WTC11 (cell line): Measurements from ENCODE around the gene TMEFF2.

Experiments used
- CBFB ChIP-seq: sonication (generic); formaldehyde crosslinking; IDR thresholded peaks from 2 replicates; pipeline ENCODE4 v1.8.1; 2022; ENCODE audit warnings: mild to moderate bottlenecking, low read depth, missing genetic modification reagents
- CTCF ChIP-seq: fragments of 200-600 bp; IDR thresholded peaks from 2 replicates; pipeline ENCODE4 v1.8.0; 2022; ENCODE audit warnings: antibody characterized with exemption

- TF ChIP-seq CTCF (no peak), CBFB (no peak)
These were observed 71.8 kb downstream of the TMEFF2 start for GRCh38 chr2:192122946-192123345.
